Glomerular visceral epithelial cell (primary cell): Measurements from ENCODE around the gene BBOX1.
"Not testable (repeated sequence)": the region's sequence is repeated elsewhere in the genome, so short reads cannot be mapped to it uniquely, and the experiment has no call there.

ENCODE experiments used
- DNase-seq: peaks from one replicate; pipeline ENCODE4 v3.0.0-alpha.2; 2016; ENCODE audit errors: extremely low spot score

Gene BBOX1, protein sequence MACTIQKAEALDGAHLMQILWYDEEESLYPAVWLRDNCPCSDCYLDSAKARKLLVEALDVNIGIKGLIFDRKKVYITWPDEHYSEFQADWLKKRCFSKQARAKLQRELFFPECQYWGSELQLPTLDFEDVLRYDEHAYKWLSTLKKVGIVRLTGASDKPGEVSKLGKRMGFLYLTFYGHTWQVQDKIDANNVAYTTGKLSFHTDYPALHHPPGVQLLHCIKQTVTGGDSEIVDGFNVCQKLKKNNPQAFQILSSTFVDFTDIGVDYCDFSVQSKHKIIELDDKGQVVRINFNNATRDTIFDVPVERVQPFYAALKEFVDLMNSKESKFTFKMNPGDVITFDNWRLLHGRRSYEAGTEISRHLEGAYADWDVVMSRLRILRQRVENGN

DNA sequence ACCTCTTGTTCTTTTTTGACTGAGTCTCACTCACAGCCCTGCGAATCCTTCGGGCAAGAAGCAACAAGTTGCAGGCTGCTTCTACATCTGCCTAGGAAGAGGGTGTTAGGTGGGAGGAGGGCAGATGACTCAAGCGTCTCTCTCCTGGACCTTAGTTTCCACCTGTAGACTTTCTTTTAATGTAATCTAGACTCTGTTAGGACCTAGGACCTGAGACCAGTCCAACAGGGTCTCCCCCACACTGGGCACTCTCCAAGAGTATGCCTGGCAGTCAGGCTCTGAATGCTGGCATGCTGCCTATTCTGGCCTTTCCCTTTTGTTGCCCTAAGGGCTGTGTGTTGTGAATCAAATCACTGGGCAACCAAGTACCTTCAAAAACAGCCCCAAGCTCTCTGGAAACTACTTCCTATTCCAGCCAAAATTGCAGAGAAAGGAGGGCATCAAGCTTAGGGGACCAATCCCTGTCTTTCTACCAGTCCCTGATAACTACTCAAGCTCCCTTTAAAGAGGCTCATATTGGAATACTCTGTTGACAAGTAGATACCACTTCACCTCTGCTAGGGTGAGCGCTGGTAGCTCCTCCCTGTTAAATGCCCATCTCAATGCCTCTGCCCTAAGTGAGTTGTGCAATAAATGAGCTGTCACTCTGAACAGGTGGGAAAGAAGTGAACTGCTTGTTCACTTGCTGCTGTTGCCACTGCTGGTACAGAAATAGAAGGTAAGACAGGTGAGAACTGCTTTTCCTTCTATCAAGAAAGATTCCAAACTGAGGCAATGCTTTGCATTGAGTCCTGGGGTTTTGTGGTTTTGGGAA lies at the start of gene BBOX1:
Gene BBOX1, plus strand, starts transcription at position 514 of the 814 bp plus-strand sequence. CDS start 14,616 bp downstream, outside the sequence.
- no peak for DNase-seq

DNA sequence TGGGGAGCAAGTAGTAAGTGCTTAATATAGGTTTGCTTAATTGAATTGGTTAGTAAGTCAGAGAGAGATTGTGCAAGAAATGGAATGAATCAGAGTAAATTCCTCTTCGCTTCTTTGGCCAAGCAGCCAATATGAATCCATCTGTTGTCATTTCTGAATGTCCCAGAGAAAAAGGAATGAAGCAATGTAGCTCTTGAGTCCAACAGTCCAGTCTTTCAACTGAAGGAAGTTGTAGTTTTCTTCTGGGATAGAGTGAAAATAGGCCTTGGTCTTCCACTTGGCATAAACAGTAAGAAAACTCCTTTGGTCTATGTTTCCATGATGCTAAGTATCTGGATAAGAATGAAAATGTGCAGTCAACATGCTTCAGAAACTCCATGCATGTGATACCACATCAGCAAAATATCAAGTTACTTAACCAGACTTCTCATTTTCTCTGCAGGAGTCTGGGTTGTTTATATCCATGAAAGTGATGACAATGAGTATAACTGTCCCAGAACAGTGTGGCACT lies 48.5 kb upstream of the BBOX1 start:
- no peak for DNase-seq

DNA sequence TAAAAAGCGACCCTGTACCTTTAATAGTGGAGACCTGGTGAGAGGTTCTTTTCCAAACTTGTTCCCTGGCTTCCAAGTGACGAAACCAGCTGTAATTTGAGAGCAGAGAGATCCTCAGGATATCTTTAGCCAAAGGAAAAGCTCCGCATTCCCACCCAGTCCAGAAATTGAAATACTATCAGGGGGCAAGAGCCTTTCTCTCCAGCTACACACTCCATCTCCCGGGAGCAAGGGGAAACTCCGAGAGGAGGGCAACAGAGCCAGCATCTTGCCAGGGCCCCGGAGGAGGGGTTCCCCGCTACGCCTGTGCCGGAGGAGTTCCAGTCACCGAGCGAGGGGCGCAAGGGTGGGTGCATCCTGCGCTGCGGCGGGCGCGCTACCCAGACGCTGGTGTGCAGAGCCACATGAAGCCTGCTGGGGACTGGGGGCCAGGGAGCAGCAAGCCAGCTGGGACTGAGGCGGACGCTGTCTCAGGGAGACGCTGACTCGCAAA lies 46.6 kb upstream of the BBOX1 start, which contains the start of gene FIBIN:
Gene FIBIN, plus strand, starts transcription at position 148 of the 493 bp plus-strand sequence. CDS start 415 bp downstream, outside the sequence.
- no peak for DNase-seq

DNA sequence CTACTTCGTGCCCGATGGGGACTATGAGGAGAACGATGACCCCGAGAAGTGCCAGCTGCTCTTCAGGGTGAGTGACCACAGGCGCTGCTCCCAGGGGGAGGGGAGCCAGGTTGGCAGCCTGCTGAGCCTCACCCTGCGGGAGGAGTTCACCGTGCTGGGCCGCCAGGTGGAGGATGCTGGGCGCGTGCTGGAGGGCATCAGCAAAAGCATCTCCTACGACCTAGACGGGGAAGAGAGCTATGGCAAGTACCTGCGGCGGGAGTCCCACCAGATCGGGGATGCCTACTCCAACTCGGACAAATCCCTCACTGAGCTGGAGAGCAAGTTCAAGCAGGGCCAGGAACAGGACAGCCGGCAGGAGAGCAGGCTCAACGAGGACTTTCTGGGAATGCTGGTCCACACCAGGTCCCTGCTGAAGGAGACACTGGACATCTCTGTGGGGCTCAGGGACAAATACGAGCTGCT lies 46.0 kb upstream of the BBOX1 start:
- DNase-seq = no peak

DNA sequence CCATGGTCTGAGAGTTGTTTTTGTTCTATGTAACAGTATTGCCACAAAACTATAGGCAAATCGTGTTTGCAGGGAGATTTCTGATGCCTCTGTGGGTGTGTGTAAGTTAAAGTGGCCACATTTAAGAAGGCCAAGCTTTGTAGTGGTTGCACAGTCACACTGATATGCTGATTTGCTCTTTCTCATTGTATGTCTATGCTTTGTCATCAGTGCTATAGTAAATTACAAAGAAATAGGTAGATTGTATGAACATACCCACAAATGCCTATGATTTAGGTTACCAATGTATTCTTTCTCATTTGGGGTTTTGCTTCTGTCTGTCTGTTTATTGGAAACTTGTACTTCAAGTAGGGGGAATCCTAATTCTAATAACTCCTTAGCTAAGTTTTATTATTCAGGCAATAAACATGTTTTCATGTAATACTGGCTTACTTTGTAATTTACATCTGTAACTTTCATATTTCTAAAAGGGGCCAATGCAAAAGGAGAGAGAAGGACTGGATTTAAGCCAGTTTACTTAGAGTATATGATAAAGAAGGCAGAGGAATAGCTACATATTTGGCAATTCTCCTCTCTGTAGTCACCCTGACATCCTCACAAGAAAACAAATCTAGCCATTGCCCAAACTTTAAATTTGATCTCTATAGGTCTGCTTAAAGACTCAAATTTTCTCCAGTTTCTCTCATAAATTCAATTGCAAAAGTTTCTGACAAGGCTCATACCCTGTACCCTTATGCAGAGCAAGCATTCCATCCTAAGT lies 44.7 kb upstream of the BBOX1 start:
- DNase-seq = no peak

DNA sequence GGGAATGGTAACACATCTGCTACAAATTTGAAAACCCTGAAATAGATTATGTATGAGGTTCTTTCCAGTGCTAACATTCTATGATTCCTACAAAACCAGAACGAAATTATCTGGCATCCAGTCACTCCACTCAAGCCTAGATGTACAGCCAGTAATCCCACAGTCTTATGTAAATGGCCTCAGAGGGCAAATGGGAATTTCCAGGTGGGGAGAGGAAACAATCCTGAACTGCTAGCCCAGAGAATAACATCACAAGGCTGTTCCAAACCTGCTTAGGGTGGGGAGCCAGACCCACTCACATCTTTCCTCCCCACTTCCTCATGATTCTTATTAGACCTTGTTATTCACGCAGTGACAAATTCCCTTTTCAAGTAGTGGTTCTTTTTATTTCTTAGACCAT lies 43.2 kb upstream of the BBOX1 start:
- DNase-seq = no peak

DNA sequence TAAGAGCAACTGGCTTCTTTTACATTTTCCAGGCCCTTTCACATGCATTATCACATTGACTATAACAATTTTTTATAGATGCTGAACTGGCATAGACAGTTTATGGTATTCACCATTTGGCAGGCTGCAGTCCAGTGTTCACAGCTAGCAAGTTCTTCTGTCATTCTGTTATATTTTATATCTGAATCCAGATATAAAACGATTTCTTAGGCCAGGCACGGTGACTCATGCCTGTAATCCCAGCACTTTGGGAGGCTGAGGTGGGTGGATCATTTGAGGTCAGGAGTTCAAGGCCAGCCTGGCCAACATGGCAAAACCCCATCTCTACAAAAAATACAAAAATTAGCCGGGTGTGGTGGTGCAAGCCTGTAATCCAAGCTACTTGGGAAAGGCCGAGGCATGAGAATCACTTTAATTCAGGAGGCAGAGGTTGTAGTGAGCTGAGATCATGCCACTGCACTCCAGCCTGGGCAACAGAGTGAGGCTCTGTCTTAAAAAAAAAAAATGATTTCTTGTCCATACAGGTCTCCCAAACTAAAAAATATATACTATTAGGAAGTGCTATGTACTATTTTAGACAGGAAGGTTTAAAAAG lies 39.4 kb upstream of the BBOX1 start:
- not testable (repeated sequence) for DNase-seq

DNA sequence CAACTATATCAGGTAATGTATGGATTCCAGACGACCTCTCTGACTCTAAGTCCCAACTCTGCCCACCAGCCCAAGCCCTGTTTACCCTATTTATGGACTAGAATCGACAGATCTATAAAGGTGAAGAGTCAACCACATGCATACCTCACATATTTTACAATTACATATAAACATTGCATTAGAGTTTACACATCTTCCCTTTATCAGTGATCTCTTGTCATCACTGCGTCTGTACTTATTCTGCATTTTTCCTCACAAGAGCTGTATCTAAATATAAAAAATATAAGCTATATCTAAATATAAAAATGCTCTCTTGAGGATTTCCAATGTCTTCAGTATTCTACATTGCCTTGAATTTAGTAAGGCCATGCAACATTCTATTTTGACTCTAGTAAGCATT lies 38.2 kb upstream of the BBOX1 start:
- DNase-seq = no peak

DNA sequence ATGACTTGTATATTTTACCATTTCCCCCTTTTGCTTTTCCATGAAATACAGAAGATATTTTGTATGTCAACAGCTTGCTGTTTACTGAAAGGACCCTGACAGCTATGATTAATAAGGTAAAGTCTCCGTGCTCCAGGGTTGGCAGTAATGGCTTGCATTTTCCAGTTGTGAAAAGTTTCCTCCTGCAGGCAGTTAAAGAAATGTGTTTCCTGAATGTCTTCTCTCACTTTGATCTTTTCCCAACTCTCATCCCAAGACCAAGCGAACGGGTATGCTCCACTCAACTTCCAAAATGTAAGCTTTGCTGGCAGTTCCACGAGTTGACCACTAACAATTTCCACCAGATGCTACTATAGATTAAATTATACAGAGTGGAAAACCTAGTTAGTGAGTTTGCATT lies 37.8 kb upstream of the BBOX1 start:
- DNase-seq = no peak

DNA sequence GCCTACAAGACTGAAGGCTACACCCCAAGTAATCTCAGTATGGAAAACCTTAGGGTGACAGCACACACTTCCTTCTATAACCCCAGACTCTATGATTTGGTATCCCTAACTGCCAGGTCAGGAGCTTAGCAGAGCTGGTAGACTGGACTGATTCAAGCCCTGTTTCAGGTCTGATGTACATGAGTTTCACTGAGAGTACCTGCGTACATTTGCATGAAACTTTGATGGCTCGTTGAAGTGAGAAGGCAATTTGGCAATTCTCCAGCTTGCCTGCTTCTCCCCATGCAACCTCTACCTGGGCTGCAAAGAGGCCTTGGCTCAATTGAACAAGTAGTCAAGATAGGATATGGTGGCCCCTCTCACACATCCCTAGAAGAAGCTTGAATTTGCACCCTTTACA lies 36.5 kb upstream of the BBOX1 start:
- no peak for DNase-seq

DNA sequence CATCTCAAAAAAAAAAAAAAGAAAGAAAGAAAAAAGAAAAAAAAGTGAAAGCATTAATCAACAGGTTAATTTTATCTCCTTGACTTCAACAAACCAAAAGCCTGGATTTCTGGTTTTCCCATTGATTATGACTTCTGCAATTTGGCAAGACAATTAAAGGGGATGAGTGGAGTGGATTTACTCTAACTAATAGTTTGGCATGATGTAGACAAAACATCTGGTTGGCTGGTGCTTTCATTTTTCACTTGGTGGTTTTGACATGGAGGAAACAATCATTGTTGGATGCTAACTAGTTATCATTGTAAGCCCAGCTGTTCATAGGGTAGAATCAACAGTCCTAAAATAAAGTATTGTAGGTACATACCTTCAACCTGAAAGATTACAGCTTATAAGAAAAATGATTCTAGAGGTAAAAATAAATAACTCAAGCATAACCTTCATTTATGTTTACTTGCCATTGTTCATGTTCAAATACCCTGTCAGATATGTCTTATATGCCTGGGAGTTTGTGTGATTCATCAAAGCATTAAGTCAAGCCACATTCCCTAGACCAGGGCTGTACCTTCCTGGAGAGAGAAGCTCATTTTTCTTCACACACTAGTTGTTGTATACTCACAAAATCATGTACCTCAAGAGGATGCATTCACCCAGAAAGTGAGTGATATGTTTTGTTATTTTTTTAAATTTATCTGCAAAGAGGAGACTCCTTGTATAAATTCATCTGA lies 31.6 kb upstream of the BBOX1 start:
- DNase-seq = no peak

DNA sequence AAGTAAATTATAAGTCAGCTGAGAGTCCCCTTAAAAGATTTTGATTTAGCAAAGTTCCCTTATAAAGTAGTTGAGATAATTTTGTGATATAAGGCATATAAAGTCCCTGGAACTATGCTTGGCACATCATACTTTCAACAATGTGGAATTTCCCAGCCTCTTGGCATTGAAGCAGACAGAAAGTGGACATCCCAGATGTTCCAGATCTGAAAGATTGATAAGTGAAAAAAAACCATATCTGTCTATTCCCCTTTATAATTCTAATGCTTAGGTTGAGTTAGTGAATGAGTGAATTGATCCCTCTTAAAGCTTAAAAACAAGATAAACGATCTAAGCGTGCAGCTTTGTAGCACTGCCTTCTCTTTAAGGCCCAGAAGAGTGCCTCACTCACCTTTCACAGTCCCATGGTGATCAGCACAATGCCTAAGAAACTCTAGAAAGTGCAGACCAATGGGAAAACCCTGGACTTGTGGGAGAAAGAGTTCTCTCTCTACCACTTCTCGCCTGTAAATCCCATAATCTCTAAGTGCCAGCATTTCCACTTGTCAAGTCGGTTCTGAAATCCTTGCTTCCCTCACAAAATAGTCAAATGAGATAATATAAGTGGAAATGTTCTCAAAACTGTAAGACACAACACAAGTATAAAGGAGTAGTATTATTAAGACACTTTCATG lies 28.9 kb upstream of the BBOX1 start:
- no peak for DNase-seq

DNA sequence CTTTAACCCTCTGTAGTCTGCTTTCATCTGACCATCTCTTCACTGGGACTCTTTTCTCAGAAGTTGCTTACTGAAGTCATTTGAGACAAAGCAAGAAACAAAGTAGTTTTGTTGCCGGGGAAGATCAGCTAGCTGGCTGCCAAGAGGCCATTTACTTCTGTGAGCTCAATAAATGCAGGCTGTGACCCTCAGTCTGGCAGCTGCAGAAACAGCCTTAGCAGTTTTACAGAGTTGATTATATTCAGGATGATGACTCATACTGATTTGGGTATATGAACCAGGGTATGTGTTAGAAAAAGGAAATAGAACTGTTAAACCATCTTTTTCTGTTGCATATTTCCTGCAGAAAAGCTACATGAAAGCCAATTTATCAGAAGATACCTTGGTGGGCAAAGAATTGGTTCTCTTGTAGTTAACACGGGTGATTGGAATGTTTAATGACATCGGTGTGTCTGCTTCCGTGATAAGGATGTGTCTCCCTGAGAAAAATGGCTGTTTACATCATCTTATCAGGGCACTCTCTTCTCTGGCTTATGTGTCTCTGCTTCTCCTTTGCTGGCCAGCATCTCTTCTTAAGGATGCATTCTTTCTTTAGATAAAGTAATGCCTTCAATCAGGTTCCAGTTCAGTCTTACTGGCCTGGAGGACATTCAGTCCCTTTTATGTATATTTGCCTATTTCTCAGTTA lies 28.2 kb upstream of the BBOX1 start:
- DNase-seq = no peak

DNA sequence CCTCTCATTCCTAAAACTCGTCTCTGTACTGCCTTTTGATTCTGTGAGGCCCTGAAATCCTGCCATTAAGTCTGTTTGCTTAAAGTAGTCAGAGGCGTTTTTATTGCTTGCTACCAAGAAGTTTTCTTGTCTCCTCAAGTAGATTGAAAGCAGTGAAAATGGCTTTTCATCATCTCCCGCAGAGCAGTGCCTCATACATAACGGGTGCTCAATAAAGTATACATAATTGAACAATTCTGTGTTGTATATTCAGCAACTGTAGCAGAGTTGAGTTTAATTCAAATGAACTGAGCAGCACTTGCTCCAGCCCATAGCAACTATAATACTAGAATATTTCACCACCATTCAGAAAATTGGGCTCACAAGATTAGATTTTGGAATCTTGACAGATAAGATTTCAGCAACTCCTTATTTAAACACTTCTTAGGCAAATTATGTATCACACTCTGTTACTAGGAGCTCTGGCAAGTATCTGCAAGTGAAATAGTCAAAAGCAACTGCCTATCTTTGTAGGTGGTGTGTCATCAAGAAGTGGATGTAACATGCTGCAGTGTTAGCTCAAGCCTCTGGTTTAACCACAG lies 26.7 kb upstream of the BBOX1 start:
- DNase-seq = no peak

DNA sequence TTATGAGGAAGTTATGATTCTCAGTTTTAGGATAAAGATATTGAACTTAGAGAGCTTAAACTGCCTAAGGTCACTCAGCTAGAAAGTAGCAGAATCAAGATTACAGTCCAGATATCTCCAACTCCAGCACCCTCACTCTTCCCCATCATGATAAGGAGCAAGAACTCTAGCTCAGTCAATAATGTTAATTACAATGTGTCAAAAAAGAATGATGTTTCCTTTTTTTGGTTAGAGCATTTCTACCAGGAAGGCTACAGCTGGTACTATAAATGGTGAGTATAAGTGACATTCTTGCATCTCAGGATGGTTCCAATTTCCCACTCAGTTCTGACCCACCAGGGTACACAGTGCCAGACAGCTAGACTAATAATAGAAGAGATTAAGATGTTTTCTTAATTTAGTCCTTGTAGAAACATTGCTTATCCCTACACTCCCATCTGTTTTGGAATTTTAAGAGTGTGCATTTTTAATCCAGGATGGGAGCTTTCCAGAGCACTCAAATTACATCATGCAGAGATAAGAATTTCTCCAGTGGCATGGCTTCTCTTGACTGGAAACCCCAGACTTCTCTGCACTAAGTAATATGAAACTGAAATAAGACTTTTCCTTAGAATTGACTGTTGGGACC lies 21.6 kb upstream of the BBOX1 start:
- DNase-seq = no peak

DNA sequence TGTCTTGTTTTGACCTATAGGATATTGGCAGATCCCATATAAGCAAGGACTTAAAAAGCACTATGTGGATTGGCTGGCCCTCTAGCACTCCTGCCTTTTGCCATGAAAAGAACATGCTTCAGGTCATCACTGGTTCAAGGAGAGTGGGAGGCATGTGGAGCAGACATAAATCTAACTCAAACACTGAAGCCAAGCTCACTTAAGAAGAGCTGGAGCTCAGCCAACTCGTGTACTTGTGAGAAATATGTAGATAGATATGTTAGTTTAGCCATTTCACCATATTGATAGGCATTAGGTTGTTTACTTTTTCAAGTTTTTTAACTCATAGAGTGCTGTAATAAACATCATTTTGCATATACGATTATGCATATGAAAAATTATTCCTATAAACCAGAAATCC lies 19.9 kb upstream of the BBOX1 start:
- no peak for DNase-seq

DNA sequence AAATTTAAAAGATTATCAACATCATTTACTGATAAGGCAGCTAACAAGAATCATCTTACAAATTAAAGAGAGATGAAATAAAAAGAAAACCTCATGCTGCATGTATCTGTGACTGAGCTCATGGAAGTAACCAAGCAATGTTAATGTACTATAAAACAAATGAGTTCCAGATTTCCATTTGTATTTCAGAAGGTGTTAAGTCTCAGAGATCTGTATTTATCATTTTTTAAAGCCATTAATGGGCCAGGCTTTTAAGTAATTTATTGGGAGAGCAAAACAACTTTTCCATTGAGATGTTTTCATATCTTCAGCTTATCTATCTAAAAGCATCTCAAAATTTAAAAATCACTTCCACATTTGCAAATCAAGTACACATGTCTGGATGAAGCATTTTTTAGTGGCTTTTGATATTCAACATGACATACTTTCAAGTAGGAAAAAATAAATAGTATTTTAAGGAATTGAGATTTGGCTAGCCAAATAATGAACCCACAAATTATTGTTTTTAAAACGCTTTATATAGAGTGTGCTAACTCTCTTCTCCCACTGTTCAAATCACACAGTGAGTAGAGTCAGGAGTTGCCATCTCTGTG lies 17.9 kb upstream of the BBOX1 start:
- DNase-seq = no peak

DNA sequence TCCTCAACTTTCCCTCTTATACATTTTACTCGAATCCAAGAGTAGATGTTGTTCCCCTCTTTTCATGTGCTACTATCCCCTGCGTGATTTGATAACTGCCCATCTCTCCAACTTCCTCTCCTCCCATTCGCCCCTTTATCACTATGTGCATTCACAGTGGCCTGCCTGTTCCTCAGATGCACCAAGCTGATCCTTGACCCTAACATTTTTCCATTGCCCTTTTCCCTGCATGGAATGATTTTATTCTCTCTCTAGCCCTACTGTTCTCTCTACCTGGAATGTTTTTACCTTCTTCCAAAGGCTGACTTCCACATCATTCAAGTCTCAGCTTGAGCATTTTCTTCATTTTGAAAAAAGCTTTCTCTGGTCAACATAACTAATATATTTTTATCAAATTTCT lies 15.8 kb upstream of the BBOX1 start:
- DNase-seq = no peak
